Mesodermal cell (in vitro differentiated cells): ENCODE data around the gene MON1B.
"Not testable (repeated sequence)": the region's sequence is repeated elsewhere in the genome, so short reads cannot be mapped to it uniquely, and the experiment has no call there.

Experiments used
- H3K27ac ChIP-seq: 2 replicates; pipeline ENCODE4 v1.7.0; 2013; ENCODE audit warnings: mild to moderate bottlenecking, low read depth, low read length, moderate library complexity; ENCODE audit not compliant: severe bottlenecking
- H3K36me3 ChIP-seq: 2 replicates; pipeline ENCODE4 v1.7.1; 2013; ENCODE audit warnings: mild to moderate bottlenecking, low read length, moderate library complexity; ENCODE audit not compliant: control insufficient read depth, insufficient read depth
- H3K4me1 ChIP-seq: one replicate; pipeline ENCODE4 v1.7.1; 2013; ENCODE audit warnings: mild to moderate bottlenecking, low read length; ENCODE audit not compliant: insufficient read depth, control insufficient read depth, poor library complexity, severe bottlenecking
- H3K4me3 ChIP-seq: 2 replicates; pipeline ENCODE4 v1.7.0; 2013; ENCODE audit warnings: low read length, control low read depth, mild to moderate bottlenecking; ENCODE audit not compliant: insufficient read depth, poor library complexity, severe bottlenecking; ENCODE audit errors: extremely low read depth
- H3K9me3 ChIP-seq: 2 replicates; pipeline ENCODE4 v1.7.1; 2013; ENCODE audit warnings: mild to moderate bottlenecking, low read length, moderate library complexity; ENCODE audit not compliant: control insufficient read depth
- WGBS, 2 experiments: methylation state at CpG; one replicate each; pipeline ENCODE4 v1.1.5; 2013; ENCODE audit warnings: missing lambda C conversion rate in 2 of 2; ENCODE audit not compliant: insufficient coverage in 2 of 2; 5-methylcytosine and 5-hydroxymethylcytosine counted together

Gene MON1B

GRCh38 chr16:77170805-77171204, 20.2 kb upstream of the MON1B start:
- no peaks in the 10 kb centered on the region for H3K4me1 ChIP-seq
- WGBS, 2 experiments: 86% methylated on average over 1 of the region's 4 CpGs; no CpG with 5 or more reads in 1 of the 2 experiments
- no peak overlapping the region for H3K4me3 ChIP-seq
- H3K27ac ChIP-seq: no peak overlapping the region
- H3K9me3 ChIP-seq: no peaks in the 10 kb centered on the region
- no peaks in the 10 kb centered on the region for H3K36me3 ChIP-seq

- WGBS, 2 experiments: 86 to 94% methylated on average over 1 to 3 of the region's 5 CpGs
- Histone ChIP-seq H3K4me1 (no peaks in the 10 kb centered on the region), H3K36me3 (no peaks in the 10 kb centered on the region), H3K4me3 (no peak overlapping the region), H3K27ac (no peak overlapping the region), H3K9me3 (no peaks in the 10 kb centered on the region)
Observed at GRCh38 chr16:77171745-77172635, 19.0 kb upstream of the MON1B start.

- no peak overlapping the region for H3K4me3 ChIP-seq
- no peaks in the 10 kb centered on the region for H3K9me3 ChIP-seq
- H3K4me1 ChIP-seq: no peaks in the 10 kb centered on the region
- H3K36me3 ChIP-seq: no peaks in the 10 kb centered on the region
- H3K27ac ChIP-seq: no peak overlapping the region
Observed at GRCh38 chr16:77172951-77173350, 18.0 kb upstream of the MON1B start.

- Histone ChIP-seq H3K27ac (no peak overlapping the region), H3K4me3 (no peak overlapping the region), H3K9me3 (no peaks in the 10 kb centered on the region), H3K4me1 (no peaks in the 10 kb centered on the region), H3K36me3 (no peaks in the 10 kb centered on the region)
- WGBS, 2 experiments: no CpG with 5 or more reads among the region's 1 CpG
Observed at GRCh38 chr16:77183137-77183536, 7.9 kb upstream of the MON1B start.

- H3K27ac ChIP-seq, H3K36me3 ChIP-seq, H3K4me1 ChIP-seq, H3K9me3 ChIP-seq, H3K4me3 ChIP-seq: not testable (repeated sequence)
- no CpG with 5 or more reads among the region's 1 CpG for WGBS, 2 experiments
Observed at GRCh38 chr16:77186298-77186697, 4.7 kb upstream of the MON1B start.

- peak overlapping the region; percentile 94 for H3K27ac ChIP-seq
- 0 to 1% methylated on average over 18 to 19 of the region's 19 CpGs for WGBS, 2 experiments
- peaks cover 9% of the 10 kb centered on the region for H3K4me1 ChIP-seq
- peak overlapping the region; percentile 83 for H3K4me3 ChIP-seq
- peaks cover 27% of the 10 kb centered on the region for H3K36me3 ChIP-seq
- no peaks in the 10 kb centered on the region for H3K9me3 ChIP-seq
Observed at GRCh38 chr16:77190190-77190477, 856 bp upstream of the MON1B start.

- peak overlapping the region; percentile 83 for H3K4me3 ChIP-seq
- WGBS, 2 experiments: 9 to 19% methylated on average over 7 to 18 of the region's 24 CpGs
- no peaks in the 10 kb centered on the region for H3K9me3 ChIP-seq
- H3K27ac ChIP-seq: peak overlapping the region; percentile 94
- H3K36me3 ChIP-seq: peaks cover 37% of the 10 kb centered on the region
- peaks cover 9% of the 10 kb centered on the region for H3K4me1 ChIP-seq
Observed at GRCh38 chr16:77191259-77191969, 424 bp downstream of the MON1B start.

- peaks cover 9% of the 10 kb centered on the region for H3K4me1 ChIP-seq
- H3K9me3 ChIP-seq: no peaks in the 10 kb centered on the region
- H3K27ac ChIP-seq: no peak overlapping the region
- 97 to 98% methylated on average over 8 to 13 of the region's 13 CpGs for whole genome bisulfite sequencing, 2 experiments
- peaks cover 54% of the 10 kb centered on the region for H3K36me3 ChIP-seq
- no peak overlapping the region for H3K4me3 ChIP-seq
Observed at GRCh38 chr16:77193377-77193776, 2.4 kb downstream of the MON1B start.

- Histone ChIP-seq H3K27ac (no peak overlapping the region), H3K4me3 (no peak overlapping the region), H3K9me3 (no peaks in the 10 kb centered on the region), H3K36me3 (peaks cover 64% of the 10 kb centered on the region), H3K4me1 (peaks cover 9% of the 10 kb centered on the region)
- 96 to 97% methylated on average over 41 to 48 of the region's 48 CpGs for WGBS, 2 experiments
Observed at GRCh38 chr16:77194295-77195231, 3.6 kb downstream of the MON1B start.

GRCh38 chr16:77195411-77195810, 4.4 kb downstream of the MON1B start:
- Histone ChIP-seq H3K4me1 (peaks cover 9% of the 10 kb centered on the region), H3K9me3 (no peaks in the 10 kb centered on the region), H3K36me3 (peaks cover 64% of the 10 kb centered on the region), H3K4me3 (no peak overlapping the region), H3K27ac (no peak overlapping the region)
- no CpG with 5 or more reads among the region's 8 CpGs for WGBS, 2 experiments
